GM21737 (cell line): ENCODE data around the gene INKA2.

Source experiments
- ATAC-seq: cut with Tn5 transposase; IDR thresholded peaks from one replicate; pipeline ENCODE4 v1.9.1; 2021; ENCODE audit warnings: mild to moderate bottlenecking, moderate library complexity; ENCODE audit not compliant: unreplicated experiment

The INKA2 gene

GRCh38 chr1:111706921-111707320, 32.3 kb downstream of the INKA2 start:
- ATAC-seq = no peak

GRCh38 chr1:111705841-111706240, 33.4 kb downstream of the INKA2 start:
- no peak for ATAC-seq

GRCh38 chr1:111704776-111705175, 34.4 kb downstream of the INKA2 start:
- ATAC-seq = no peak

GRCh38 chr1:111704240-111704639, 35.0 kb downstream of the INKA2 start:
- ATAC-seq = no peak

GRCh38 chr1:111702504-111703050, 36.6 kb downstream of the INKA2 start:
- no peak for ATAC-seq

- no peak for ATAC-seq
Observed at GRCh38 chr1:111699268-111699667, 39.9 kb downstream of the INKA2 start.

- ATAC-seq = no peak
Observed at GRCh38 chr1:111696330-111696729, 42.9 kb downstream of the INKA2 start.

- no peak for ATAC-seq
Observed at GRCh38 chr1:111695801-111696200, 43.4 kb downstream of the INKA2 start.

- ATAC-seq = no peak
Observed at GRCh38 chr1:111691886-111692285, 47.3 kb downstream of the INKA2 start.

GRCh38 chr1:111690306-111690617, 48.9 kb downstream of the INKA2 start:
- no peak for ATAC-seq
